Upper lobe of left lung (tissue), 6 donors: ENCODE measurements around the gene SLC52A1. TPM values are rescaled to one million over a fixed set of nuclear protein-coding genes. Genes with fewer than 3 reads are reported as not detected.
"Not testable (repeated sequence)": the region's sequence is repeated elsewhere in the genome, so short reads cannot be mapped to it uniquely, and the experiment has no call there.

Source experiments
- ATAC-seq, 2 donors: fragments of 200-7000 bp; cut with Tn5 transposase; one replicate each; pipeline ENCODE4 v1.9.1; 2022; ENCODE audit warnings: mild to moderate bottlenecking in 2 of 2, moderate library complexity in 2 of 2; ENCODE audit not compliant: low FRiP score in 2 of 2
- DNase-seq, 2 donors: peaks; one replicate each; pipeline ENCODE4 v3.0.0-alpha.2; 2019 to 2020
- H3K27ac ChIP-seq, 4 donors: fragments of 200-600 bp; sonication (generic); one replicate each; pipeline ENCODE4 v1.5.1; 2016 to 2019
- H3K27me3 ChIP-seq, 4 donors: fragments of 200-600 bp; sonication (generic); one replicate each; pipeline ENCODE4 v1.5.1; 2017 to 2019
- H3K36me3 ChIP-seq, 4 donors: fragments of 200-600 bp; sonication (generic); one replicate each; pipeline ENCODE4 v1.5.1; 2016 to 2019
- H3K4me1 ChIP-seq, 4 donors: fragments of 200-600 bp; sonication (generic); one replicate each; pipeline ENCODE4 v1.5.1; 2018 to 2019
- H3K4me3 ChIP-seq, 4 donors: fragments of 200-600 bp; sonication (generic); one replicate each; pipeline ENCODE4 v1.5.1; 2017 to 2019; ENCODE audit warnings: mild to moderate bottlenecking in 2 of 4, moderate library complexity in 1 of 4
- H3K9me3 ChIP-seq, 4 donors: fragments of 200-600 bp; sonication (generic); one replicate each; pipeline ENCODE4 v1.5.1; 2018 to 2019
- CTCF ChIP-seq, 6 experiments: fragments of 450-650 bp in 4 of 6; fragments of 200-600 bp in 2 of 6; sonication (generic) in 2 of 6; IDR thresholded peaks; one replicate each; pipeline ENCODE4 v1.5.1; 2016 to 2019; ENCODE audit warnings: antibody characterized with exemption in 6 of 6
- EP300 ChIP-seq, 4 donors: sonication (generic); formaldehyde crosslinking; IDR thresholded peaks; one replicate each; pipeline ENCODE4 v1.5.1; 2017; ENCODE audit warnings: antibody characterized with exemption in 4 of 4, control low read depth in 2 of 4
- POLR2A ChIP-seq, 4 donors: fragments of 450-650 bp; IDR thresholded peaks; one replicate each; pipeline ENCODE4 v1.5.1; 2016 to 2017; ENCODE audit warnings: antibody characterized with exemption in 4 of 4, mild to moderate bottlenecking in 2 of 4
- POLR2AphosphoS5 ChIP-seq, 2 donors: sonication (generic); formaldehyde crosslinking; IDR thresholded peaks; one replicate each; pipeline ENCODE4 v1.5.1; 2017; ENCODE audit warnings: antibody characterized with exemption in 2 of 2
- WGBS, 2 donors: methylation state at CpG; one replicate each; pipeline ENCODE4 v1.1.5; 2017 to 2018; 5-methylcytosine and 5-hydroxymethylcytosine counted together
- total RNA-seq, 6 donors: library from RNA; depleted of rRNA in 4 of 6; stranded (reverse); fragments of >200 nt in 4 of 6; gene quantifications; one replicate each; pipeline versions ENCODE4 v1.1.0 to v1.2.1, GENCODE V29; 2016 to 2021
- donor health status: DM: no; HTN: no; CAD: no; lungs with moderate emphysema.
- donor health status: DM: no; HTN: yes; CAD: no; lungs with severe emphysema.

Gene SLC52A1
- total RNA-seq, 6 donors from 2014 or later: 0.15 to 4.0 (median 0.82) TPM

- DNase-seq (no peak), ATAC-seq (no peak)
- WGBS, 2 donors: 89 to 90% methylated on average over 6 of the region's 6 CpGs
- peaks cover 8 to 24% (median 10%) of the 10 kb centered on the region in 4 donors for H3K4me1 ChIP-seq
- TF ChIP-seq CTCF (IDR thresholded peaks at IDR 0.05) (no peak), POLR2A (IDR thresholded peaks at IDR 0.05) (no peak), EP300 (IDR thresholded peaks at IDR 0.05) (no peak), POLR2AphosphoS5 (IDR thresholded peaks at IDR 0.05) (no peak)
- H3K4me3 ChIP-seq: no peak overlapping the region
- H3K36me3 ChIP-seq: no peaks in the 10 kb centered on the region
- H3K27me3 ChIP-seq: peaks cover 0 to 6% (median 1%) of the 10 kb centered on the region in 4 donors
- no peak overlapping the region for H3K27ac ChIP-seq
- no peaks in the 10 kb centered on the region for H3K9me3 ChIP-seq
Measured at GRCh38 chr17:5032865-5033264, 2.4 kb downstream of the SLC52A1 start.

GRCh38 chr17:5031365-5032082 lies 3.7 kb downstream of the SLC52A1 start:
- no peaks in the 10 kb centered on the region for H3K36me3 ChIP-seq
- H3K27ac ChIP-seq: peak overlapping the region; percentile 53 to 82 (median 68)
- DNase-seq: peak; percentile 81 to 93
- peak overlapping the region; percentile 18 to 60 (median 53) for H3K4me3 ChIP-seq
- no peak for TF ChIP-seq EP300 (IDR thresholded peaks at IDR 0.05)
- TF ChIP-seq POLR2AphosphoS5 (IDR thresholded peaks at IDR 0.05): no peak
- TF ChIP-seq POLR2A (IDR thresholded peaks at IDR 0.05): no peak
- peak; percentile 77 to 89 (median 84) for TF ChIP-seq CTCF (IDR thresholded peaks at IDR 0.05)
- ATAC-seq: peak; percentile 82 to 94
- 7 to 10% methylated on average over 15 to 24 of the region's 48 CpGs for WGBS, 2 donors
- peaks cover 8 to 24% (median 10%) of the 10 kb centered on the region in 4 donors for H3K4me1 ChIP-seq
- no peaks in the 10 kb centered on the region for H3K9me3 ChIP-seq
- peaks cover 0 to 6% (median 1%) of the 10 kb centered on the region in 4 donors for H3K27me3 ChIP-seq

GRCh38 chr17:5030168-5030567 lies 5.1 kb downstream of the SLC52A1 start:
- not testable (repeated sequence) for DNase-seq, H3K9me3 ChIP-seq, H3K4me3 ChIP-seq, H3K36me3 ChIP-seq, ATAC-seq, H3K27me3 ChIP-seq, H3K27ac ChIP-seq
- H3K4me1 ChIP-seq: peaks cover 7 to 26% (median 15%) of the 10 kb centered on the region in 4 donors
- 49 to 93% methylated on average over 2 of the region's 2 CpGs for WGBS, 2 donors

GRCh38 chr17:5027916-5028315 lies 7.3 kb downstream of the SLC52A1 start:
- DNase-seq (no peak), ATAC-seq (no peak)
- no peaks in the 10 kb centered on the region for H3K9me3 ChIP-seq
- no peak overlapping the region for H3K27ac ChIP-seq
- no peak for TF ChIP-seq POLR2A (IDR thresholded peaks at IDR 0.05)
- TF ChIP-seq POLR2AphosphoS5 (IDR thresholded peaks at IDR 0.05): no peak
- TF ChIP-seq CTCF (IDR thresholded peaks at IDR 0.05): no peak
- no peak for TF ChIP-seq EP300 (IDR thresholded peaks at IDR 0.05)
- H3K27me3 ChIP-seq: no peaks in the 10 kb centered on the region
- 70 to 85% methylated on average over 5 of the region's 5 CpGs for WGBS, 2 donors
- H3K4me3 ChIP-seq: no peak overlapping the region
- H3K4me1 ChIP-seq: peaks cover 4 to 36% (median 18%) of the 10 kb centered on the region in 4 donors
- peaks cover 7 to 12% (median 11%) of the 10 kb centered on the region in 4 donors for H3K36me3 ChIP-seq

- DNase-seq: no peak
- Histone ChIP-seq H3K4me1 (peaks cover 4 to 36% (median 18%) of the 10 kb centered on the region in 4 donors), H3K4me3 (no peak overlapping the region), H3K27ac (no peak overlapping the region), H3K9me3 (no peaks in the 10 kb centered on the region), H3K36me3 (peaks cover 13 to 18% (median 18%) of the 10 kb centered on the region in 4 donors), H3K27me3 (no peaks in the 10 kb centered on the region)
- WGBS, 2 donors: 88 to 92% methylated on average over 6 of the region's 6 CpGs
- no peak for ATAC-seq
- TF ChIP-seq POLR2AphosphoS5 (IDR thresholded peaks at IDR 0.05): no peak
- no peak for TF ChIP-seq EP300 (IDR thresholded peaks at IDR 0.05)
- TF ChIP-seq CTCF (IDR thresholded peaks at IDR 0.05): no peak
- TF ChIP-seq POLR2A (IDR thresholded peaks at IDR 0.05): no peak
Measured at GRCh38 chr17:5027299-5027698, 7.9 kb downstream of the SLC52A1 start.
